Lower leg skin (tissue), 3 donors: ENCODE results near the gene PITPNC1.

Experiments used
- CTCF ChIP-seq, 3 donors: fragments of 450-650 bp; IDR thresholded peaks; one replicate each; pipeline ENCODE4 v1.5.1; 2016; ENCODE audit warnings: antibody characterized with exemption in 3 of 3, mild to moderate bottlenecking in 3 of 3, moderate library complexity in 2 of 3
- POLR2A ChIP-seq, 2 donors: fragments of 450-650 bp; IDR thresholded peaks; one replicate each; pipeline ENCODE4 v1.6.1; 2016 to 2017; ENCODE audit warnings: antibody characterized with exemption in 2 of 2, mild to moderate bottlenecking in 1 of 2, moderate library complexity in 1 of 2

GRCh38 chr17:67514998-67515397, 137.9 kb downstream of the PITPNC1 start:
- TF ChIP-seq POLR2A (IDR thresholded peaks at IDR 0.05) (no peak), CTCF (IDR thresholded peaks at IDR 0.05) (no peak)
